Naive thymus-derived CD4-positive, alpha-beta T cell (primary cell): ENCODE measurements around the gene ZNF366. TPM values are rescaled to one million over a fixed set of nuclear protein-coding genes. Genes with fewer than 3 reads are reported as not detected.
A peak's percentile ranks its signal among the peaks of the same experiment; 100 is the strongest.

Experiments
- ATAC-seq: fragments of 150-1000 bp; cut with Tn5 transposase; 2 replicates; pipeline ENCODE4 v1.10.0; 2021; ENCODE audit warnings: mild to moderate bottlenecking, moderate library complexity
- CTCF ChIA-PET: fragments of 350-600 bp; sonication (Branson Sonifier 250); formaldehyde crosslinking; loops from one replicate; lab custom pipeline; 2021; ENCODE audit warnings: antibody characterized with exemption; lab: Charles Lee
- POLR2A ChIA-PET: fragments of 350-600 bp; sonication (Branson Sonifier 250); formaldehyde crosslinking; loops from one replicate; lab custom pipeline; 2021; ENCODE audit warnings: antibody characterized with exemption, inconsistent platforms; lab: Charles Lee
- DNase-seq, 9 donors: peaks; one replicate each; pipeline versions ENCODE4 v3.0.0 to v3.0.0-alpha.2; 2020 to 2022; ENCODE audit warnings: mixed read lengths in 1 of 9
- H3K27ac ChIP-seq: one replicate; pipeline ENCODE4 v1.7.0; 2013; ENCODE audit warnings: mild to moderate bottlenecking, low read depth, low read length, moderate library complexity
- H3K27me3 ChIP-seq, 2 donors: one replicate each; pipeline ENCODE4 v1.7.0; 2013; ENCODE audit warnings: low read length in 2 of 2, mild to moderate bottlenecking in 2 of 2, moderate library complexity in 2 of 2; ENCODE audit not compliant: control insufficient read depth in 2 of 2, insufficient read depth in 2 of 2
- H3K36me3 ChIP-seq, 3 experiments: 1 replicate in 2 of 3; 2 replicates in 1 of 3; pipeline ENCODE4 v1.7.0; 2013; ENCODE audit warnings: low read length in 3 of 3, mild to moderate bottlenecking in 3 of 3, moderate library complexity in 1 of 3; ENCODE audit not compliant: insufficient read depth in 3 of 3, control insufficient read depth in 2 of 3
- H3K4me1 ChIP-seq, 2 donors: one replicate each; pipeline ENCODE4 v1.7.0; 2013; ENCODE audit warnings: low read length in 2 of 2, mild to moderate bottlenecking in 2 of 2, moderate library complexity in 1 of 2; ENCODE audit not compliant: control insufficient read depth in 2 of 2, insufficient read depth in 2 of 2
- H3K4me3 ChIP-seq: 2 replicates; pipeline ENCODE4 v1.7.0; 2013; ENCODE audit warnings: mild to moderate bottlenecking, low read length
- H3K9me3 ChIP-seq, 3 experiments: 1 replicate in 2 of 3; 2 replicates in 1 of 3; pipeline ENCODE4 v1.7.0; 2013; ENCODE audit warnings: low read length in 3 of 3; ENCODE audit not compliant: control insufficient read depth in 2 of 3
- H3K27ac Mint-ChIP-seq, 9 donors: one replicate each; pipeline ENCODE4 v1.8.0; 2020 to 2022; ENCODE audit warnings: mixed read lengths in 9 of 9, mild to moderate bottlenecking in 8 of 9, moderate library complexity in 5 of 9, inconsistent platforms in 2 of 9
- H3K27me3 Mint-ChIP-seq, 5 donors: one replicate each; pipeline ENCODE4 v1.8.0; 2021 to 2022; ENCODE audit warnings: mixed read lengths in 5 of 5, mild to moderate bottlenecking in 1 of 5
- H3K36me3 Mint-ChIP-seq, 5 donors: one replicate each; pipeline ENCODE4 v1.8.0; 2020 to 2022; ENCODE audit warnings: mixed read lengths in 5 of 5, mild to moderate bottlenecking in 3 of 5, inconsistent platforms in 1 of 5
- H3K4me1 Mint-ChIP-seq, 7 donors: one replicate each; pipeline ENCODE4 v1.8.0; 2020 to 2022; ENCODE audit warnings: mixed read lengths in 7 of 7, mild to moderate bottlenecking in 3 of 7, inconsistent platforms in 1 of 7
- H3K4me3 Mint-ChIP-seq, 10 donors: one replicate each; pipeline ENCODE4 v1.8.0; 2020 to 2022; ENCODE audit warnings: mild to moderate bottlenecking in 10 of 10, mixed read lengths in 10 of 10, moderate library complexity in 6 of 10, inconsistent platforms in 2 of 10
- H3K9me3 Mint-ChIP-seq, 11 donors: one replicate each; pipeline ENCODE4 v1.8.0; 2020 to 2022; ENCODE audit warnings: mixed read lengths in 11 of 11, mild to moderate bottlenecking in 4 of 11, inconsistent platforms in 1 of 11, moderate library complexity in 1 of 11
- intact Hi-C, 2 donors: fragments of 100-400 bp; cut with micrococcal nuclease; formaldehyde crosslinking; loops; one replicate each; pipeline ENCODE4 v1.15.1; 2023
- polyA plus RNA-seq, 2 donors: library from polyadenylated mRNA; unstranded; fragments of 300-500 nt; fragmentation: Illumina TruSeq; gene quantifications; one replicate each; pipeline ENCODE4 v1.2.3, GENCODE V29; 2021
- total RNA-seq, 6 experiments: library from RNA in 5 of 6; stranded (reverse) in 5 of 6; gene quantifications; 1 replicate in 5 of 6; 2 replicates in 1 of 6; pipeline ENCODE4 v1.2.3 and lab custom pipeline; 2021 to 2026

The ZNF366 gene
- total and polyA plus RNA-seq, 7 experiments from 2014 or later, result 0.11 to 1.1 (median 0.19) TPM; not detected in 4

- H3K27me3 Mint-ChIP-seq, result peaks cover 29 to 45% (median 40%) of the 10 kb centered on the region in 5 donors
- POLR2A ChIA-PET, result no interaction called here
- H3K4me1 Mint-ChIP-seq, result peaks cover 0 to 6% (median 0%) of the 10 kb centered on the region in 7 donors
- ATAC-seq, result no peak
- Histone ChIP-seq H3K4me3 (no peak overlapping the region), H3K9me3 (no peaks in the 10 kb centered on the region), H3K4me1 (no peaks in the 10 kb centered on the region), H3K27ac (no peak overlapping the region), H3K36me3 (no peaks in the 10 kb centered on the region), H3K27me3 (no peaks in the 10 kb centered on the region)
- H3K27ac Mint-ChIP-seq, result no peak overlapping the region
- CTCF ChIA-PET, result no interaction called here
- no peak for DNase-seq
- H3K4me3 Mint-ChIP-seq, result no peak overlapping the region
- intact Hi-C loops, result no loop called here
- H3K36me3 Mint-ChIP-seq, result no peaks in the 10 kb centered on the region
- peaks cover 0 to 4% (median 0%) of the 10 kb centered on the region in 11 donors for H3K9me3 Mint-ChIP-seq
These were observed 663 bp upstream of the ZNF366 start for GRCh38 chr5:72507907-72508238.

DNA sequence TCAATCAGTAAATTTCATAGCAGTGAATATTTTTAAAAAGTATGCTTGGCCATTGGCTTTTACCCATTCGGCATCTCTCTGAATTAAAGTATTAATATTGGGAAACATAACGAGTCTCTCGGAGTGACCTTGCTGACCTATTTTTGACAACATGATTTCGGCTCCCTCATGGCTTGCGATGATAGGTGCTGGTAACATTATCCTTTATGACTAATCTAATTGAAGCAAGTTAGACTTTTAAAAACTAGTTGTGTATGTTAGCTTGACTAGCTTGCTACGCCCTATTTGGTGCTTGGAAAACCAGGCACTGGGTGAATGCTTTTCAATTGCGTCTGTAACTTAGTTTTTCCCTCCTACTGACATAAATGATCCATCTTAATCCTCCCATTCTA, 1.1 kb downstream of the ZNF366 start:
- Histone ChIP-seq H3K4me1 (no peaks in the 10 kb centered on the region), H3K27me3 (no peaks in the 10 kb centered on the region), H3K27ac (no peak overlapping the region), H3K9me3 (no peaks in the 10 kb centered on the region), H3K36me3 (no peaks in the 10 kb centered on the region), H3K4me3 (no peak overlapping the region)
- intact Hi-C loops, result no loop called here
- Mint-ChIP-seq H3K4me1 (peaks cover 0 to 6% (median 0%) of the 10 kb centered on the region in 7 donors), H3K36me3 (no peaks in the 10 kb centered on the region), H3K27me3 (peaks cover 22 to 39% (median 31%) of the 10 kb centered on the region in 5 donors), H3K4me3 (no peak overlapping the region), H3K27ac (no peak overlapping the region), H3K9me3 (peaks cover 0 to 4% (median 0%) of the 10 kb centered on the region in 11 donors)
- no peak for ATAC-seq
- POLR2A ChIA-PET, result no interaction called here
- DNase-seq, result no peak
- CTCF ChIA-PET, result no interaction called here

DNA sequence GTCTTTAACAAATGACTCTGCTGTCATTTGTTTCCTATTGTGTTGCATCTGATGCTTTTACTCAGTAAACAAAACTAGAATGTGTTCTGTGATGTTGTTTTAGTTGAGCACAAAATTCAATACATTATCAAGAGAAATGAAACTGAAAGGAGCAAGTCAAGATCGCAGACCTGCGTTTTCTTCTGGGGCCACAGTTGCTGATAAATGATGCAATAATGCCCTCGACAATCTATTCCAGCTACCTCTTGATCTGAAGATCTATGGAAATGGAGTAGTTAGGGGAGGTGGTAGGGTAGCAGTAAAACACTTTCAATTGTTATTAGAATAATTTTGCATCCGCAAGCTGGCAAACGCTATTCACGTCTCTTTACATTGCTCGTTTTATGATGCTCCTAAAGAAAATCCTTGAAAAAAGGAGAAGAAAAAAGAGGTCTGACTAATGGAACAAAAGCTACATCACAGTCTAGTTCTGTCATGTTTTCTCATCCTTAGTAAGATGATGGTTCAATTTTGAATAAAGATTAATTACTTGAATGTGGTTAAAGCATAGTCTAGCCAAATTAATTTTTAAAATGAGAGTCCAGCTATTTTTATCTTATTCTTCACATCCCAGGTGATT, 1.6 kb downstream of the ZNF366 start:
- no peak overlapping the region for H3K27ac Mint-ChIP-seq
- peak overlapping the region in 1 of 10 donors; percentile 64 for H3K4me3 Mint-ChIP-seq
- ATAC-seq (no peak), DNase-seq (no peak)
- intact Hi-C loops, result no loop called here
- no peaks in the 10 kb centered on the region for H3K27me3 ChIP-seq
- H3K9me3 ChIP-seq, result no peaks in the 10 kb centered on the region
- peaks cover 22 to 37% (median 29%) of the 10 kb centered on the region in 5 donors for H3K27me3 Mint-ChIP-seq
- H3K4me1 ChIP-seq, result no peaks in the 10 kb centered on the region
- H3K36me3 Mint-ChIP-seq, result no peaks in the 10 kb centered on the region
- no peak overlapping the region for H3K4me3 ChIP-seq
- H3K27ac ChIP-seq, result no peak overlapping the region
- ChIA-PET POLR2A (no interaction called here), CTCF (no interaction called here)
- no peaks in the 10 kb centered on the region for H3K36me3 ChIP-seq
- H3K9me3 Mint-ChIP-seq, result peaks cover 0 to 4% (median 0%) of the 10 kb centered on the region in 11 donors
- H3K4me1 Mint-ChIP-seq, result peaks cover 0 to 6% (median 0%) of the 10 kb centered on the region in 7 donors

GRCh38 chr5:72505016-72505415, 2.2 kb downstream of the ZNF366 start:
- intact Hi-C loops, result no loop called here
- ATAC-seq, result no peak
- Mint-ChIP-seq H3K27me3 (peaks cover 22 to 42% (median 28%) of the 10 kb centered on the region in 5 donors), H3K4me1 (peaks cover 0 to 6% (median 0%) of the 10 kb centered on the region in 7 donors), H3K36me3 (no peaks in the 10 kb centered on the region), H3K27ac (no peak overlapping the region), H3K9me3 (peaks cover 0 to 4% (median 0%) of the 10 kb centered on the region in 11 donors), H3K4me3 (no peak overlapping the region)
- no peaks in the 10 kb centered on the region for H3K27me3 ChIP-seq
- POLR2A ChIA-PET, result no interaction called here
- no peak for DNase-seq
- no peaks in the 10 kb centered on the region for H3K9me3 ChIP-seq
- no peaks in the 10 kb centered on the region for H3K4me1 ChIP-seq
- CTCF ChIA-PET, result no interaction called here
- H3K36me3 ChIP-seq, result no peaks in the 10 kb centered on the region
- no peak overlapping the region for H3K27ac ChIP-seq
- H3K4me3 ChIP-seq, result no peak overlapping the region

DNA sequence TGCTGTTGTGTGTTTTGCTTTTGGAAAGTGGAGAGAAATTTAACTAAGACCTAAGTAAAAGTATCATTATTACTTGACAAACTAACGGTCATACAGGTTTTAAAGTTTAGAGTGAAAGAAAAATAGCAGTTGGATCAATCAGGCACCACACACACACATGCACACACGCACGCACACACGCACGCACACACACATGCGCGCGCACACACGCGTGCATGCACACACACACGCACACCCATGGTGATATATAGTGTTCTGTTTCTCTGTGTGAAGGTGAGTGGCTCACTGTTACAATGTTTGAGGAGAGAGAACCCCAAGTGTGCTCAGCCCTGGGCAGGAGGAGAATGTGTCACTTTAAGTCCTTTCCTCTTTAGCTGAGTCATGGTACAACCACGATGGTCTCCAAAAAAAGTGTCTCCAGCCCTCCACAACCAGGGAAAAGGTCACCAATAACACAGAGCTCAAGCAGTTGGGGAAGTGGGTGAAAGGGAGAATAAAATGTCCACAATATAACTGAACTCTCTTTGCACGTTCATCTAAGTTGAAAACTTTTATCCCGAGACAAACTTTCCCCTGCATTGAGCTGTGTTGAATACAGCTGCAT, 3.2 kb downstream of the ZNF366 start:
- Histone ChIP-seq H3K4me3 (no peak overlapping the region), H3K27me3 (no peaks in the 10 kb centered on the region), H3K27ac (no peak overlapping the region), H3K4me1 (no peaks in the 10 kb centered on the region), H3K9me3 (no peaks in the 10 kb centered on the region), H3K36me3 (no peaks in the 10 kb centered on the region)
- intact Hi-C loops, result no loop called here
- DNase-seq (no peak), ATAC-seq (peak; percentile 38)
- ChIA-PET POLR2A (no interaction called here), CTCF (no interaction called here)
- Mint-ChIP-seq H3K27me3 (peaks cover 17 to 45% (median 24%) of the 10 kb centered on the region in 5 donors), H3K4me1 (peaks cover 0 to 6% (median 0%) of the 10 kb centered on the region in 7 donors), H3K4me3 (no peak overlapping the region), H3K9me3 (peaks cover 0 to 4% (median 0%) of the 10 kb centered on the region in 11 donors), H3K36me3 (no peaks in the 10 kb centered on the region), H3K27ac (no peak overlapping the region)

GRCh38 chr5:72501488-72501887, 5.7 kb downstream of the ZNF366 start:
- Histone ChIP-seq H3K9me3 (no peaks in the 10 kb centered on the region), H3K27ac (no peak overlapping the region), H3K36me3 (no peaks in the 10 kb centered on the region), H3K27me3 (no peaks in the 10 kb centered on the region), H3K4me3 (no peak overlapping the region), H3K4me1 (no peaks in the 10 kb centered on the region)
- no peaks in the 10 kb centered on the region for H3K36me3 Mint-ChIP-seq
- H3K4me1 Mint-ChIP-seq, result peaks cover 0 to 5% (median 0%) of the 10 kb centered on the region in 7 donors
- no peak overlapping the region for H3K4me3 Mint-ChIP-seq
- ChIA-PET CTCF (no interaction called here), POLR2A (no interaction called here)
- no peak for DNase-seq
- H3K9me3 Mint-ChIP-seq, result peaks cover 0 to 1% (median 0%) of the 10 kb centered on the region in 11 donors
- no peak overlapping the region for H3K27ac Mint-ChIP-seq
- intact Hi-C loops, result no loop called here
- ATAC-seq, result no peak
- H3K27me3 Mint-ChIP-seq, result peaks cover 6 to 41% (median 23%) of the 10 kb centered on the region in 5 donors

- Histone ChIP-seq H3K27me3 (no peaks in the 10 kb centered on the region), H3K4me3 (no peak overlapping the region), H3K36me3 (no peaks in the 10 kb centered on the region), H3K27ac (no peak overlapping the region), H3K9me3 (no peaks in the 10 kb centered on the region), H3K4me1 (no peaks in the 10 kb centered on the region)
- Mint-ChIP-seq H3K27ac (no peak overlapping the region), H3K36me3 (no peaks in the 10 kb centered on the region), H3K4me1 (no peaks in the 10 kb centered on the region), H3K9me3 (no peaks in the 10 kb centered on the region), H3K4me3 (no peak overlapping the region), H3K27me3 (peaks cover 5 to 41% (median 21%) of the 10 kb centered on the region in 5 donors)
- ChIA-PET CTCF (no interaction called here), POLR2A (no interaction called here)
- intact Hi-C loops, result no loop called here
- no peak for DNase-seq
- ATAC-seq, result no peak
These were observed 7.5 kb downstream of the ZNF366 start for GRCh38 chr5:72499730-72500129.
